ENCODE results near the gene ZNF407. TPM values are rescaled to one million over a fixed set of nuclear protein-coding genes. Genes with fewer than 3 reads are reported as not detected.

The ZNF407 gene
- total and polyA plus RNA-seq, 3 donors from 2014 or later, result 10.9 to 35.9 (median 30.8) TPM

DNA sequence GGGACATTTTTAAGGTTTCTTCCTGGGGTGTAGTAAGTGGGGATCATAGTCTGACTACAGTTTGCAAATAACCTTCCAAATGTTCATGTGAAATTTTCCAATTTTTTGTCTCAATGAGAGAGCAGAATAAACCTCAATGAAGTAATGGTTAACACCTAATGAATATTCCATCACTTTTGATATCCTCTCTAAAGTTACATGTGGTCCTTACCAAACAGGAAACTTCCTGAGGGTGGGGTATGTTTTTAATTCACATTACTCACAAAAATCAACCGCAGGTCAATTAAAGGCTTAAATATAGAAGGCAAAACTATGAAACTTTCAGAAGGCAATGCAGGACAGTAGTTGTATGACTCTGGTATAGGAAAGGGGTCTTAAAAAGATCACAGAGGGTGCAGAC is 13.2 kb downstream of the ZNF407 start:
- Histone ChIP-seq H3K36me3 (ENCODE audit: low read depth, missing control alignments) (no peaks in the 10 kb centered on the region), H3K4me3 (no peak overlapping the region), H3K27me3 (no peaks in the 10 kb centered on the region), H3K4me1 (no peaks in the 10 kb centered on the region), H3K27ac (no peak overlapping the region), H3K9me3 (no peaks in the 10 kb centered on the region)
- no peak for DNase-seq
- WGBS, 2 donors, result 85 to 90% methylated on average over 1 of the region's 1 CpG
- TF ChIP-seq, protein P1, sequence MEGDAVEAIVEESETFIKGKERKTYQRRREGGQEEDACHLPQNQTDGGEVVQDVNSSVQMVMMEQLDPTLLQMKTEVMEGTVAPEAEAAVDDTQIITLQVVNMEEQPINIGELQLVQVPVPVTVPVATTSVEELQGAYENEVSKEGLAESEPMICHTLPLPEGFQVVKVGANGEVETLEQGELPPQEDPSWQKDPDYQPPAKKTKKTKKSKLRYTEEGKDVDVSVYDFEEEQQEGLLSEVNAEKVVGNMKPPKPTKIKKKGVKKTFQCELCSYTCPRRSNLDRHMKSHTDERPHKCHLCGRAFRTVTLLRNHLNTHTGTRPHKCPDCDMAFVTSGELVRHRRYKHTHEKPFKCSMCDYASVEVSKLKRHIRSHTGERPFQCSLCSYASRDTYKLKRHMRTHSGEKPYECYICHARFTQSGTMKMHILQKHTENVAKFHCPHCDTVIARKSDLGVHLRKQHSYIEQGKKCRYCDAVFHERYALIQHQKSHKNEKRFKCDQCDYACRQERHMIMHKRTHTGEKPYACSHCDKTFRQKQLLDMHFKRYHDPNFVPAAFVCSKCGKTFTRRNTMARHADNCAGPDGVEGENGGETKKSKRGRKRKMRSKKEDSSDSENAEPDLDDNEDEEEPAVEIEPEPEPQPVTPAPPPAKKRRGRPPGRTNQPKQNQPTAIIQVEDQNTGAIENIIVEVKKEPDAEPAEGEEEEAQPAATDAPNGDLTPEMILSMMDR (IDR thresholded peaks at IDR 0.05), result no peak
- no peak for TF ChIP-seq POLR2A (IDR thresholded peaks at IDR 0.05)
- intact Hi-C loops (cut with DNase I; ENCODE audit: low total_unique reads), result no loop called here

GRCh38 chr18:74611765-74612164 is 14.1 kb downstream of the ZNF407 start:
- intact Hi-C loops (cut with DNase I; ENCODE audit: low total_unique reads), result no loop called here
- H3K4me1 ChIP-seq, result no peaks in the 10 kb centered on the region
- no peaks in the 10 kb centered on the region for H3K9me3 ChIP-seq
- no peak for DNase-seq
- H3K36me3 ChIP-seq (ENCODE audit: low read depth, missing control alignments), result no peaks in the 10 kb centered on the region
- no peaks in the 10 kb centered on the region for H3K27me3 ChIP-seq
- H3K4me3 ChIP-seq, result no peak overlapping the region
- no peak overlapping the region for H3K27ac ChIP-seq
- TF ChIP-seq, protein P1 (IDR thresholded peaks at IDR 0.05), result no peak
- no peak for TF ChIP-seq POLR2A (IDR thresholded peaks at IDR 0.05)
- WGBS, 2 donors, result 83 to 90% methylated on average over 4 of the region's 4 CpGs

- no peak for DNase-seq
- H3K4me1 ChIP-seq, result no peaks in the 10 kb centered on the region
- H3K9me3 ChIP-seq, result no peaks in the 10 kb centered on the region
- no peaks in the 10 kb centered on the region for H3K36me3 ChIP-seq (ENCODE audit: low read depth, missing control alignments)
- intact Hi-C loops (cut with DNase I; ENCODE audit: low total_unique reads), result no loop called here
- TF ChIP-seq POLR2A (IDR thresholded peaks at IDR 0.05), result no peak
- TF ChIP-seq, protein P1 (IDR thresholded peaks at IDR 0.05), result no peak
- H3K27me3 ChIP-seq, result no peaks in the 10 kb centered on the region
- no peak overlapping the region for H3K27ac ChIP-seq
- WGBS, 2 donors, result 75 to 81% methylated on average over 1 of the region's 1 CpG
- H3K4me3 ChIP-seq, result no peak overlapping the region
Measured at GRCh38 chr18:74613381-74613780, 15.7 kb downstream of the ZNF407 start.

- WGBS, 2 donors, result 61 to 70% methylated on average over 7 of the region's 7 CpGs
- Histone ChIP-seq H3K27me3 (no peaks in the 10 kb centered on the region), H3K27ac (no peak overlapping the region), H3K9me3 (no peaks in the 10 kb centered on the region), H3K4me1 (no peaks in the 10 kb centered on the region), H3K4me3 (no peak overlapping the region), H3K36me3 (ENCODE audit: low read depth, missing control alignments) (no peaks in the 10 kb centered on the region)
- intact Hi-C loops (cut with DNase I; ENCODE audit: low total_unique reads), result no loop called here
- no peak for DNase-seq
- TF ChIP-seq, protein P1 (IDR thresholded peaks at IDR 0.05), result no peak
- TF ChIP-seq POLR2A (IDR thresholded peaks at IDR 0.05), result no peak
Measured at GRCh38 chr18:74616494-74616893, 18.8 kb downstream of the ZNF407 start.

- Histone ChIP-seq H3K9me3 (no peaks in the 10 kb centered on the region), H3K36me3 (ENCODE audit: low read depth, missing control alignments) (no peaks in the 10 kb centered on the region), H3K27ac (no peak overlapping the region), H3K27me3 (no peaks in the 10 kb centered on the region), H3K4me1 (no peaks in the 10 kb centered on the region), H3K4me3 (no peak overlapping the region)
- WGBS, 2 donors, result 65 to 76% methylated on average over 2 of the region's 2 CpGs
- no peak for DNase-seq
- TF ChIP-seq, protein P1 (IDR thresholded peaks at IDR 0.05), result no peak
- no peak for TF ChIP-seq POLR2A (IDR thresholded peaks at IDR 0.05)
- intact Hi-C loops (cut with DNase I; ENCODE audit: low total_unique reads), result no loop called here
Measured at GRCh38 chr18:74617486-74617885, 19.8 kb downstream of the ZNF407 start.

All from testis (tissue), 3 donors.